NB4 (cell line): ENCODE measurements around the gene TMEM17.
A peak's percentile ranks its signal among the peaks of the same experiment; 100 is the strongest.

Experiments
- DNase-seq: peaks from one replicate; pipeline ENCODE4 v3.0.0; 2010; ENCODE audit warnings: low read depth
- H3K4me3 ChIP-seq: one replicate; pipeline ENCODE4 v1.5.1; 2011; ENCODE audit warnings: mild to moderate bottlenecking, low read depth, low read length, moderate library complexity
- MYC ChIP-seq: IDR thresholded peaks from 2 replicates; pipeline ENCODE4 v1.6.1; 2011; ENCODE audit warnings: low read depth, low read length
- POLR2A ChIP-seq: IDR thresholded peaks from 2 replicates; pipeline ENCODE4 v1.6.1; 2011; ENCODE audit warnings: mild to moderate bottlenecking; ENCODE audit not compliant: insufficient read length; ENCODE audit errors: extremely low read depth
- TF ChIP-seq, protein P1 (sequence below): IDR thresholded peaks from 2 replicates; pipeline ENCODE4 v1.6.1; 2011; ENCODE audit warnings: low read depth, low read length
- TF ChIP-seq, protein P2 (sequence below): IDR thresholded peaks from one replicate; pipeline ENCODE4 v1.5.1; 2012; ENCODE audit warnings: low read depth, low read length

Gene TMEM17, protein sequence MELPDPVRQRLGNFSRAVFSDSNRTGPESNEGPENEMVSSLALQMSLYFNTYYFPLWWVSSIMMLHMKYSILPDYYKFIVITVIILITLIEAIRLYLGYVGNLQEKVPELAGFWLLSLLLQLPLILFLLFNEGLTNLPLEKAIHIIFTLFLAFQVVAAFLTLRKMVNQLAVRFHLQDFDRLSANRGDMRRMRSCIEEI

GRCh38 chr2:62505750-62506420 is at the start of gene TMEM17:
Gene TMEM17 (minus strand): TSS chr2:62506195. CDS start chr2:62506129, 66 bp downstream.
- no peak for TF ChIP-seq POLR2A
- TF ChIP-seq MYC, result no peak
- TF ChIP-seq, protein P1, sequence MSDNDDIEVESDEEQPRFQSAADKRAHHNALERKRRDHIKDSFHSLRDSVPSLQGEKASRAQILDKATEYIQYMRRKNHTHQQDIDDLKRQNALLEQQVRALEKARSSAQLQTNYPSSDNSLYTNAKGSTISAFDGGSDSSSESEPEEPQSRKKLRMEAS, result no peak
- TF ChIP-seq, protein P2, sequence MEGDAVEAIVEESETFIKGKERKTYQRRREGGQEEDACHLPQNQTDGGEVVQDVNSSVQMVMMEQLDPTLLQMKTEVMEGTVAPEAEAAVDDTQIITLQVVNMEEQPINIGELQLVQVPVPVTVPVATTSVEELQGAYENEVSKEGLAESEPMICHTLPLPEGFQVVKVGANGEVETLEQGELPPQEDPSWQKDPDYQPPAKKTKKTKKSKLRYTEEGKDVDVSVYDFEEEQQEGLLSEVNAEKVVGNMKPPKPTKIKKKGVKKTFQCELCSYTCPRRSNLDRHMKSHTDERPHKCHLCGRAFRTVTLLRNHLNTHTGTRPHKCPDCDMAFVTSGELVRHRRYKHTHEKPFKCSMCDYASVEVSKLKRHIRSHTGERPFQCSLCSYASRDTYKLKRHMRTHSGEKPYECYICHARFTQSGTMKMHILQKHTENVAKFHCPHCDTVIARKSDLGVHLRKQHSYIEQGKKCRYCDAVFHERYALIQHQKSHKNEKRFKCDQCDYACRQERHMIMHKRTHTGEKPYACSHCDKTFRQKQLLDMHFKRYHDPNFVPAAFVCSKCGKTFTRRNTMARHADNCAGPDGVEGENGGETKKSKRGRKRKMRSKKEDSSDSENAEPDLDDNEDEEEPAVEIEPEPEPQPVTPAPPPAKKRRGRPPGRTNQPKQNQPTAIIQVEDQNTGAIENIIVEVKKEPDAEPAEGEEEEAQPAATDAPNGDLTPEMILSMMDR, result no peak
- peak within 1 kb of the TSS; percentile 67 for H3K4me3 ChIP-seq
- peak; percentile 75 for DNase-seq

DNA sequence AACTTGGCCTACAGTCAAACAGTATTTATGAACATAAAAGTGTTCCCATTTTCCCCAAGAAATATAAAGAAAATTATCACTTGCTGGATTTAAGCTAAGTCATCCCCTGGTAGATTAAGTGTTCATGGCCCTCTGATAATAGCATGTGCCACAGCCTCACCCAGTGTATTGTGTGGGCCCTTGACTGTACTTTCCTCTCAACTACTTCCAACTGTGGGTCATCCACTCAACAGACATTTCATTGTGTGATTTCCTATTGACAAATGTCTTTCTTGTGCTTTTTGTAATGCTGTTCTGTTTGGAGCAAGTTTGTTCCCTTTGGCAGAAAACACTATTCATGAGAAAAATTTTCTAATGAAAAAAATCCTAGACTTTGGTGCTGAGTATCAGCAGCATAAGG is 48.4 kb upstream of the TMEM17 start:
- no peak overlapping the region for H3K4me3 ChIP-seq
- TF ChIP-seq MYC, result no peak
- DNase-seq, result no peak

- TF ChIP-seq MYC, result no peak
- TF ChIP-seq POLR2A, result no peak
- TF ChIP-seq, protein P2, result no peak
- TF ChIP-seq, protein P1, result no peak
- no peak for DNase-seq
- no peak overlapping the region for H3K4me3 ChIP-seq
Measured at GRCh38 chr2:62550461-62550860, 44.5 kb upstream of the TMEM17 start.

DNA sequence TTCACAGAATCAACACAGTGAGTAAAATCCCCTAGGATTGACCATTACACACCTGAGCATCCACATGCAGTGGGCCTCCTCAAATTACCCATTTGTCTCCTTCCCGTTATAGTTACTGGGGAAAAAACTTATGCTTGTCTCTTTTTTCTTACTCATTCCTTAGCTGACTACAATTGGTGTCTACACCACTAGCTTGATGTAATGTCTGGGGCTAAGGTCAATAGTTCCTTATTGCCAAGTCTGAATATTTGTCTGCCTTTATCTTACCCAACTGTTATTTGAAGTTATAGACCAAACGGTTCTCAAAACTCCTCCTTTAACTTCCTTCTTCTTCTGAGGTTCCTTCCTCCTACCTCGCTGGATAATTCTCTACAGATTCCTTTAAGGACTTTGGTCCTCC is 41.9 kb upstream of the TMEM17 start:
- TF ChIP-seq, protein P1, result no peak
- TF ChIP-seq POLR2A, result no peak
- TF ChIP-seq, protein P2, result no peak
- TF ChIP-seq MYC, result no peak
- no peak overlapping the region for H3K4me3 ChIP-seq
- no peak for DNase-seq

GRCh38 chr2:62545261-62545660 is 39.3 kb upstream of the TMEM17 start:
- TF ChIP-seq MYC, result no peak
- TF ChIP-seq POLR2A, result no peak
- TF ChIP-seq, protein P2, result no peak
- TF ChIP-seq, protein P1, result no peak
- no peak for DNase-seq
- H3K4me3 ChIP-seq, result no peak overlapping the region

- no peak overlapping the region for H3K4me3 ChIP-seq
- DNase-seq, result no peak
- TF ChIP-seq POLR2A (no peak), MYC (no peak)
- TF ChIP-seq, protein P1, result no peak
- TF ChIP-seq, protein P2, result no peak
Measured at GRCh38 chr2:62540408-62541168, 34.6 kb upstream of the TMEM17 start.
